ENCODE results near the gene IPCEF1.

- TF ChIP-seq CTCF (IDR thresholded peaks at IDR 0.05) (no peak), POLR2A (IDR thresholded peaks at IDR 0.05) (no peak), POLR2AphosphoS5 (IDR thresholded peaks at IDR 0.05; ENCODE audit: insufficient read depth in 1 of 2, low read depth in 1 of 2) (no peak)
Observed at GRCh38 chr6:154165478-154165877, 191.1 kb downstream of the IPCEF1 start.
